Measurements from ENCODE around the gene GALNT10.
A peak's percentile ranks its signal among the peaks of the same experiment; 100 is the strongest.

The GALNT10 gene

DNA sequence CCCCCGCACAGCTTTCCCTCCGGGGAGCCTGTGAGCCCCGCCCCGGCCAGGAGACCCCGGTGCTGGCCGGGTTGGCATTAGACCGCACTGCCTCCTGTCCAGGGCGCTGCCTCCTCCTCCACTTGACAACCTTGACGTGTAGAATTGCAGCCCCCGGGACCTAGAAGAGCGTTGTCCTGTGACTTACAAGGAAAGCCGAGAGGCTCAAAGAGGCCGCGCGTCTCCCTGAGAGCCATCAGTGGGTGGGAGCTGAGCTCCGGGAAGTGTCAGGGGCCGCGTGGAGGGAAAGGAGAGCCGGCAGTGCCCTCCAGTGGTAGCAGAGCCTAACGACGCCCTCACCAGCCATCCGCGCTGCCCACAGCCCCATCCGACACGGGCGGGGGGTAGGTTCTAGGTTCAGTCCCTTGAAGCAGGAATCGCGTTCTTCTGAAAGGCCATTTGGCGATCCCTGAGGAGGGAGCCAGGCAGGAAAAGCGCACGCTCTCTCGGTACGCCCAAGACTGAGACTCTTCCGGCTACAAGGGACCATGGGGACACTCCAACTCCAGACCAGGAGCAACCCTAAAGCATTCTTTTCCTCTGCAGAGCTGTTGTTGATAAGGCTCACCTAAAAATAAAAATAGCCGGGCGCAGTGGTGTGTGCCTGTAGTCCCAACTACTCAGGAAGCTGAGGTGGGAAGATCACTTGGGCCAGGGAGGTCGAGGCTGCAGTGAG, 214.7 kb downstream of the GALNT10 start:
- no peaks in the 10 kb centered on the region for H3K9me2 ChIP-seq (replicated peaks; ENCODE audit: control insufficient read depth, low read length)
- H3K4me3 ChIP-seq (ENCODE audit: low read length) = peak overlapping the region; percentile 41; the same call in 1 of the 2 replicates
- H3K4me2 ChIP-seq (ENCODE audit: low read length) = peak overlapping the region; percentile 50
- no peaks in the 10 kb centered on the region for H3K79me2 ChIP-seq (ENCODE audit: control insufficient read depth, low read length)
- H3K4me1 ChIP-seq (ENCODE audit: control insufficient read depth, low read length) = peaks cover 6% of the 10 kb centered on the region
- H3K27ac ChIP-seq (ENCODE audit: low read depth, low read length) = no peak overlapping the region
- H3K27me3 ChIP-seq (ENCODE audit: control insufficient read depth, low read length) = 0 out of 2 replicates have a peak, but pooled peaks cover 3% of the 10 kb centered on the region
- no peaks in the 10 kb centered on the region for H3K9me3 ChIP-seq (ENCODE audit: control insufficient read depth, insufficient read depth, low read length)
- no peak for TF ChIP-seq EZH2phosphoT487 (IDR thresholded peaks at IDR 0.05; ENCODE audit: borderline replicate concordance, low read length)
- TF ChIP-seq, protein P1, sequence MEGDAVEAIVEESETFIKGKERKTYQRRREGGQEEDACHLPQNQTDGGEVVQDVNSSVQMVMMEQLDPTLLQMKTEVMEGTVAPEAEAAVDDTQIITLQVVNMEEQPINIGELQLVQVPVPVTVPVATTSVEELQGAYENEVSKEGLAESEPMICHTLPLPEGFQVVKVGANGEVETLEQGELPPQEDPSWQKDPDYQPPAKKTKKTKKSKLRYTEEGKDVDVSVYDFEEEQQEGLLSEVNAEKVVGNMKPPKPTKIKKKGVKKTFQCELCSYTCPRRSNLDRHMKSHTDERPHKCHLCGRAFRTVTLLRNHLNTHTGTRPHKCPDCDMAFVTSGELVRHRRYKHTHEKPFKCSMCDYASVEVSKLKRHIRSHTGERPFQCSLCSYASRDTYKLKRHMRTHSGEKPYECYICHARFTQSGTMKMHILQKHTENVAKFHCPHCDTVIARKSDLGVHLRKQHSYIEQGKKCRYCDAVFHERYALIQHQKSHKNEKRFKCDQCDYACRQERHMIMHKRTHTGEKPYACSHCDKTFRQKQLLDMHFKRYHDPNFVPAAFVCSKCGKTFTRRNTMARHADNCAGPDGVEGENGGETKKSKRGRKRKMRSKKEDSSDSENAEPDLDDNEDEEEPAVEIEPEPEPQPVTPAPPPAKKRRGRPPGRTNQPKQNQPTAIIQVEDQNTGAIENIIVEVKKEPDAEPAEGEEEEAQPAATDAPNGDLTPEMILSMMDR (IDR thresholded peaks at IDR 0.05; ENCODE audit: low read depth, low read length, poor library complexity, severe bottlenecking) = peak; percentile 70
- H3F3A ChIP-seq (ENCODE audit: control insufficient read depth, insufficient read depth) = no peaks in the 10 kb centered on the region
- H4K20me1 ChIP-seq (ENCODE audit: control insufficient read depth, insufficient read depth, low read depth, low read length) = no peaks in the 10 kb centered on the region
- no peaks in the 10 kb centered on the region for H3K36me3 ChIP-seq (ENCODE audit: control insufficient read depth, low read length)

DNA sequence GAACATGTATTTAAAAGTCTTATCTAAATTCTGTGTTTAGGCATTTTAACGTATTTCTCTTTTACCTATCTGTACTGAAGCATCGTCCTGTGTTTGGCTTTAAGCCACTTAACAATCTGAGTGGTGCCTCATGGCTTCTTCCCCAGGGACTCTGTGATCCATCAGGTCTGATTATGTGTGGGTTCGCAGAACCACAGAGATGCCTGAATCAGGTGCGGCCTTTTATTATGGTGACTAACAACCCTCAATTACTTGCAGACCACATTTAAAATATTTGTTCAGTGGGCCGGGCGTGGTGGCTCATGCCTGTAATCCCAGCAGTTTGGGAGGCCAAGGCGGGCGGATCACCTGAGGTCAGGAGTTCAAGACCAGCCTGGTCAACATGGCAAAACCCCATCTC, 215.7 kb downstream of the GALNT10 start:
- no peaks in the 10 kb centered on the region for H3K36me3 ChIP-seq (ENCODE audit: control insufficient read depth, low read length)

DNA sequence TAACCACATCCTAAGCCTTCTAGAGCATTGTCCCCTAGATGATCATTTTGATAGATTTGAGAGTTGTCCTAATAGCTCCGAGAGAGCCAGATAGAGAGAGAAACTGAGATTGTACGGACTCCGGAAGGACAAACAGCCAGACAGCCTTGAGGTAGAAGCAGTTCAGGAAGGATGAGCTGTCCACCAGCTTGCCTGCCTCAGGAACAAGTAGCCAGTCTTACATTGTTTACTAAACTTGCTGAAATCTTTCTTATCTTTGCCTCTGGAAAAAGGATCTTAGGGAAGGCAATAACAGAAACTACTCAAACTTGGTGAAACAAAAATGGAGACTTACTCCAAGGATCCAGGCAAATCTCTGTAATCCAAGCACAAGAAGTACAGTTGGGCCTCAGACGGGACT, 216.3 kb downstream of the GALNT10 start:
- Histone ChIP-seq H3K4me1 (ENCODE audit: control insufficient read depth, low read length) (peaks cover 6% of the 10 kb centered on the region), H4K20me1 (ENCODE audit: control insufficient read depth, insufficient read depth, low read depth, low read length) (no peaks in the 10 kb centered on the region), H3F3A (ENCODE audit: control insufficient read depth, insufficient read depth) (no peaks in the 10 kb centered on the region), H3K27me3 (ENCODE audit: control insufficient read depth, low read length) (0 out of 2 replicates have a peak, but pooled peaks cover 3% of the 10 kb centered on the region), H3K79me2 (ENCODE audit: control insufficient read depth, low read length) (no peaks in the 10 kb centered on the region), H3K36me3 (ENCODE audit: control insufficient read depth, low read length) (no peaks in the 10 kb centered on the region), H3K9me3 (ENCODE audit: control insufficient read depth, insufficient read depth, low read length) (no peaks in the 10 kb centered on the region), H3K27ac (ENCODE audit: low read depth, low read length) (no peak overlapping the region), H3K9me2 (replicated peaks; ENCODE audit: control insufficient read depth, low read length) (no peaks in the 10 kb centered on the region), H3K4me3 (ENCODE audit: low read length) (no peak overlapping the region), H3K4me2 (ENCODE audit: low read length) (no peak overlapping the region)
- no peak for TF ChIP-seq EZH2phosphoT487 (IDR thresholded peaks at IDR 0.05; ENCODE audit: borderline replicate concordance, low read length)
- TF ChIP-seq, protein P1 (IDR thresholded peaks at IDR 0.05; ENCODE audit: low read depth, low read length, poor library complexity, severe bottlenecking) = no peak

More for the DNA sequence above, 215.7 kb downstream of the GALNT10 start:
- Histone ChIP-seq H3K4me3 (ENCODE audit: low read length) (no peak overlapping the region), H3K9me2 (replicated peaks; ENCODE audit: control insufficient read depth, low read length) (no peaks in the 10 kb centered on the region), H3F3A (ENCODE audit: control insufficient read depth, insufficient read depth) (no peaks in the 10 kb centered on the region), H3K9me3 (ENCODE audit: control insufficient read depth, insufficient read depth, low read length) (no peaks in the 10 kb centered on the region), H3K79me2 (ENCODE audit: control insufficient read depth, low read length) (no peaks in the 10 kb centered on the region), H3K27me3 (ENCODE audit: control insufficient read depth, low read length) (0 out of 2 replicates have a peak, but pooled peaks cover 3% of the 10 kb centered on the region), H4K20me1 (ENCODE audit: control insufficient read depth, insufficient read depth, low read depth, low read length) (no peaks in the 10 kb centered on the region), H3K4me1 (ENCODE audit: control insufficient read depth, low read length) (peaks cover 6% of the 10 kb centered on the region), H3K4me2 (ENCODE audit: low read length) (no peak overlapping the region), H3K27ac (ENCODE audit: low read depth, low read length) (no peak overlapping the region)
- TF ChIP-seq EZH2phosphoT487 (IDR thresholded peaks at IDR 0.05; ENCODE audit: borderline replicate concordance, low read length) = no peak
- TF ChIP-seq, protein P1 (IDR thresholded peaks at IDR 0.05; ENCODE audit: low read depth, low read length, poor library complexity, severe bottlenecking) = no peak
